GM13976 (cell line): ENCODE measurements around the gene RUSC2.

Experiments used
- DNase-seq: peaks from one replicate; pipeline ENCODE4 v3.0.0; 2012; ENCODE audit warnings: low spot score
- in situ Hi-C: fragments of 300-500 bp; cut with MboI; formaldehyde crosslinking; loops from one replicate; pipeline ENCODE4 v1.12.0; 2022; ENCODE audit warnings: low sequenced_read_pairs, mixed read lengths, inconsistent platforms; ENCODE audit not compliant: unreplicated experiment
- TF ChIP-seq, protein P1 (sequence below): IDR thresholded peaks from 2 replicates; pipeline ENCODE4 v1.5.1; 2012; ENCODE audit warnings: borderline replicate concordance, mild to moderate bottlenecking; ENCODE audit not compliant: insufficient read depth; ENCODE audit errors: extremely low read depth, missing control alignments, control extremely low read depth

Gene RUSC2

DNA sequence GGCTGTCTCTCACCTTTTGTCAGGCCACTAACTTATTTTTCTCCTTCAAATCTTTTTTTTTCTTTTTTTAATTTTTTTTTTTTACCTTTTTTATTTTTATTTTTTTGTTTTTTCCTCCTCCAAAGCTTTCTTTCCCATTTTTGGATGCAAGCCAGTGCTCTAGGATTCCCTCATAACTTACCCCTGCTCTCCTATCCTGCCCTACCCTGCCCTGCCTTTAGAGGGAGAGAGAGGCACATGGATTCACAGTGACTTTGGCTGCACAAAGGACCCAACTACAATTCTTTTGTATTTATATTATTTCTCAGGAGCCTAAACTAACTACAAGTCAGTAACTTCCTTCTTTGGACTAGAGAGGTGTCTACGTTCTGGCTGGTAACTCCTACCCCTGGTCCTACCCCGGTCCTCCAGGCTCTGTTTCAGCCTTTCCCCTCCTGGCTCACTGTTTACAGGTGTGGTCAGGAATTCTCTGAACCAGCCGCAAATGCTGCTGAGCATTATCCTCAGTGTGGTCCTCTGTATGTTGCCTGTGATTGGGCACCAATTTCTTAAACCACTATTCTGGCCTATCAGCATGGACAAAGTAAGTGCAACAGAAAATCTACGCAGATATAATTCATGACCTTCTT lies 8.4 kb upstream of the RUSC2 start:
- DNase-seq = peak; percentile 51
- in situ Hi-C loops = no loop called here
- TF ChIP-seq, protein P1, sequence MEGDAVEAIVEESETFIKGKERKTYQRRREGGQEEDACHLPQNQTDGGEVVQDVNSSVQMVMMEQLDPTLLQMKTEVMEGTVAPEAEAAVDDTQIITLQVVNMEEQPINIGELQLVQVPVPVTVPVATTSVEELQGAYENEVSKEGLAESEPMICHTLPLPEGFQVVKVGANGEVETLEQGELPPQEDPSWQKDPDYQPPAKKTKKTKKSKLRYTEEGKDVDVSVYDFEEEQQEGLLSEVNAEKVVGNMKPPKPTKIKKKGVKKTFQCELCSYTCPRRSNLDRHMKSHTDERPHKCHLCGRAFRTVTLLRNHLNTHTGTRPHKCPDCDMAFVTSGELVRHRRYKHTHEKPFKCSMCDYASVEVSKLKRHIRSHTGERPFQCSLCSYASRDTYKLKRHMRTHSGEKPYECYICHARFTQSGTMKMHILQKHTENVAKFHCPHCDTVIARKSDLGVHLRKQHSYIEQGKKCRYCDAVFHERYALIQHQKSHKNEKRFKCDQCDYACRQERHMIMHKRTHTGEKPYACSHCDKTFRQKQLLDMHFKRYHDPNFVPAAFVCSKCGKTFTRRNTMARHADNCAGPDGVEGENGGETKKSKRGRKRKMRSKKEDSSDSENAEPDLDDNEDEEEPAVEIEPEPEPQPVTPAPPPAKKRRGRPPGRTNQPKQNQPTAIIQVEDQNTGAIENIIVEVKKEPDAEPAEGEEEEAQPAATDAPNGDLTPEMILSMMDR = peak; percentile 38

DNA sequence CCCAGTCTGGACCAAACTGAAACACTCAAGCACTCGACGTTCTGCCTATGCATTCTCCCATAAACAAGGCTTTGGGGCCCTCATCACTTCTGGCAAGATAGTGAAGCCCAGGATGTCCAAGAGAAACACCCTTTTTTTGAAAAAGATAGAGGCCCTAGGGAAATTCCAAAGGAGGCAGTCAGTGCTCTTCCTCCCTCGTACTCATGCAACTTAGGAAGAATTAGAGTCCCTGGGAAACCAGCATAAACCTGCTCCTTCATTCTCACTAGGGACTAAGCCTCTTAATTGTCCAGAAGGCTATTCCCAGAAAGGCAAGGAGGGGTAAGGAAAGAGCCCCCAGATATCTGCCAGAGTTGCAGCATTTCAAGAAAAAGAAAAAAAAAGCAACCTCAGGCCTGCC lies 7.8 kb upstream of the RUSC2 start:
- in situ Hi-C loops = no loop called here

DNA sequence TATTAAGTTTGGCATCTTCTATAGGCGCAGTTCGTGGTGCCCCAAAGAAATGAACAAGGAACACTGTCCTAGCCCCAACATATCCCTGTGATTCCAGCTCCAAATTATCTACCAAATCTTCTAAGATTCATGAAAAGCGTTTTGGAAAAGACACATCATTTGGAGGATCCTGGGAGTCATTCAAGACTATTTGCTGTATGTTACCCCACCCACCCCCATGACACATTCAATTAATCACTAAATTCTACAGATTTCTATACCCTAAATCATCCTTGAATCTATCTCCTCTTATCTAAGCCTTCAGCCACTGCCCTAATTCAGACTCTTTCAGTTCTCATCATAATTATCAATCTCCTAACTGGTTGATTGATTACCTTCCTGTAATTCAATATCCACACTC lies 5.5 kb upstream of the RUSC2 start:
- DNase-seq = no peak
- in situ Hi-C loops = no loop called here
- TF ChIP-seq, protein P1 = no peak

More for the DNA sequence above, 7.8 kb upstream of the RUSC2 start:
- TF ChIP-seq, protein P1 = no peak
- DNase-seq = no peak

- in situ Hi-C loops = no loop called here
Measured at GRCh38 chr9:35487081-35487480, 2.8 kb upstream of the RUSC2 start.

DNA sequence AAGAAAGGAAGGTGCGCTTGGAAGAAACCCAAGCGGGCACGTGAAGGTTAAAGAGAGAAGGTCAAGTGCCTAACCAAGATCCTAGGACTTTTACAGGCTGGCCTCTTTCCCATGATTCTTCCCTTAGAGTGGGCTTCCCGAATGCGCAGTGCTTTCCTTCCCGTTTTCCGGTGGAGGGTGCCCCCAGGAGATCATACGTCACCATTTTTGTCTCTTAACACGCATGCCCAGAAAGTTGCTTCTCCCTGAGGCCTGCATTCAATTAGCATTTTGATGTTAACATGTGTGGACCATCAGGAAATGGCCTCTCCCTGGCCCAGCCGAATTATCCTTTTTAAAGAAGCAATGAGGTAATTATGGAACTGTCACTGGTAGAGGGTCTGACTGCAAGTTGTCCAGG lies 1.9 kb upstream of the RUSC2 start:
- in situ Hi-C loops = no loop called here
- no peak for DNase-seq
- TF ChIP-seq, protein P1 = no peak

More at GRCh38 chr9:35487081-35487480, 2.8 kb upstream of the RUSC2 start:
- DNase-seq = no peak
- TF ChIP-seq, protein P1 = no peak

GRCh38 chr9:35488566-35489312 lies 1.2 kb upstream of the RUSC2 start:
- TF ChIP-seq, protein P1 = no peak
- DNase-seq = no peak
- in situ Hi-C loops = no loop called here
